H1 (cell line): ENCODE data around the gene H6PD.

Experiments used
- EZH2 ChIP-seq: fragments of 200-600 bp; sonication (generic); IDR thresholded peaks from 2 replicates; pipeline ENCODE4 v1.7.1; 2012; ENCODE audit warnings: low read depth, mild to moderate bottlenecking, moderate library complexity, low read length, inconsistent platforms; ENCODE audit not compliant: severe bottlenecking
- GABPA ChIP-seq: IDR thresholded peaks from 2 replicates; pipeline ENCODE4 v1.6.1; 2011; ENCODE audit warnings: mild to moderate bottlenecking, low read length, moderate library complexity, borderline replicate concordance; ENCODE audit not compliant: insufficient read depth
- JUN ChIP-seq: IDR thresholded peaks from 2 replicates; pipeline ENCODE4 v1.6.1; 2011; ENCODE audit warnings: low read depth, mild to moderate bottlenecking, improper control_type of control experiment, low read length
- TF ChIP-seq, protein P1 (sequence below), 3 experiments: IDR thresholded peaks; 1 replicate in 2 of 3; 2 replicates in 1 of 3; pipeline versions ENCODE4 v1.5.1 to v1.6.1; 2011; ENCODE audit warnings: low read length in 3 of 3, mild to moderate bottlenecking in 3 of 3, inconsistent platforms in 2 of 3, low read depth in 1 of 3, moderate library complexity in 1 of 3; ENCODE audit not compliant: insufficient read depth in 1 of 3; ENCODE audit errors: control extremely low read depth in 1 of 3

DNA sequence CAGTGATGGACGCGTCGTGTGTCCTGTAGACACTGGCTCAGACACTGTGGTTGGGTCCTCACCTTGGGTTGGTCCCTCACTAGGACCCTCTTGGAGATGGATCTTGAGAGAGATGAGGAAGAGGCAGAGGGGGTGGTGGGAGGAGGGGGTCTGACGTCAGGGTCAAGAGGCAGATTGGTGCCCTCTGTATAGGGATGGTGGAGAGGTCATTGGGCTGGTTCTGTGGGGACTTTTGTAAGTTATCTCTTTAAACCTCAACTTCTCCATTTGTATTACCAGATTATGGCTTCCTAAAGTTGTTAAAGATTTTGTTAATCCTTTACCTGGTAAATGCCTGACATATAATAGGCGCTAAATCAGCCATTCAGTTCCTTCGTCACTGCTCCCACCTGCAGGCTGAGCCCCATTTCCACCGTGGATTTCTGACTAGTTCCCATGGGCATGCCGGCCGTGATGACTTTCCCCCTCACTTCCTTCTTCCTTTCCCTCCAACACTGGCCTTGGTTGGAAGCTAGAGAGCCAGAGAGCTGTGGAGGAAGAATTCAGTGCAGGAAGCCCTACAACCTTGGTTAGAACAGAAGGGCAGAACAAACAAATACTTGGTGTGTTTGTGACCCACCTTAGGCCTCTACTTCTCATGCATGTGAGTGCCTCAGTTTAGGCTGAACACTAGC is 8.6 kb downstream of the H6PD start:
- TF ChIP-seq, protein P1, sequence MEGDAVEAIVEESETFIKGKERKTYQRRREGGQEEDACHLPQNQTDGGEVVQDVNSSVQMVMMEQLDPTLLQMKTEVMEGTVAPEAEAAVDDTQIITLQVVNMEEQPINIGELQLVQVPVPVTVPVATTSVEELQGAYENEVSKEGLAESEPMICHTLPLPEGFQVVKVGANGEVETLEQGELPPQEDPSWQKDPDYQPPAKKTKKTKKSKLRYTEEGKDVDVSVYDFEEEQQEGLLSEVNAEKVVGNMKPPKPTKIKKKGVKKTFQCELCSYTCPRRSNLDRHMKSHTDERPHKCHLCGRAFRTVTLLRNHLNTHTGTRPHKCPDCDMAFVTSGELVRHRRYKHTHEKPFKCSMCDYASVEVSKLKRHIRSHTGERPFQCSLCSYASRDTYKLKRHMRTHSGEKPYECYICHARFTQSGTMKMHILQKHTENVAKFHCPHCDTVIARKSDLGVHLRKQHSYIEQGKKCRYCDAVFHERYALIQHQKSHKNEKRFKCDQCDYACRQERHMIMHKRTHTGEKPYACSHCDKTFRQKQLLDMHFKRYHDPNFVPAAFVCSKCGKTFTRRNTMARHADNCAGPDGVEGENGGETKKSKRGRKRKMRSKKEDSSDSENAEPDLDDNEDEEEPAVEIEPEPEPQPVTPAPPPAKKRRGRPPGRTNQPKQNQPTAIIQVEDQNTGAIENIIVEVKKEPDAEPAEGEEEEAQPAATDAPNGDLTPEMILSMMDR (IDR thresholded peaks at IDR 0.05; ENCODE audit: control extremely low read depth in 1 of 3, insufficient read depth in 1 of 3, low read depth in 1 of 3, low read length in 3 of 3) = no peak
- no peak for TF ChIP-seq JUN
- no peak for TF ChIP-seq GABPA
- no peak for TF ChIP-seq EZH2
